ENCODE data around the gene ITGA7.

Gene ITGA7

DNA sequence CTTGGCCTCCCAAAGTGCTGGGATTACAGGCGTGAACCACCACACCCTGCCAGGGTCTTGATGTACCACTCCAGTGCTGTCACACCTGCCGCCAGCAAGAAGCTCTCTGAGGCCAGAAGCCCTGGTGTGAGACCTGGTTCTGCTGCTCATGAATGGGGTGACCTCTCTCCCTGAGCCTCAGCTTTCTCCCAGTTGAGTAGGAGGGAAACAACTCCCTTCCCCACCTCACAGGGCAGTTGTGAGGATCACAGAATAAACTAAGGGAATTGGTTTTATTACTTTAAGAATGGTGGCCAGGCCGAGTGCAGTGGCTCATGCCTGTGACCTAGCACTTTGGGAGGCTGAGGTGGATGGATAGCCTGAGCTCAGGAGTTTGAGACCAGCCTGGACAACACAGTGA, 26.9 kb upstream of the ITGA7 start:
- DNase-seq = no peak

DNA sequence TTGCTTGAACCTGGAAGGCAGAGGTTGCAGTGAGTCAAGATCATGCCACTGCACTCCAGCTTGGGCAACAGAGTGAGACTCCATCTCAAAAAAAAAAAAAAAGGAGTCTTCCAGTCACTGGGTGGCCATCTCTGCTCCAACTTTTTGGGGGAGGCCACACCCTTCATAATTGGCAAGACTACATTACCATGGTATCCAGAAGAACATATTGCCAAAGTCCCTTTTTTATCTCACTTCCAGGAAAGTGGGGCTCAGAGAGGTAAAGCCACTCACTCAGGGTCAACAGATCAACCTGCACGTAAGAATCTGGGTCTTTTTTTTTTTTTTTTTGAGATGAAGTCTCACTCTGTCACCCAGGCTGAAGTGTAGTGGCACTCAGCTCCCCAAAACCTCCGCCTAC, 26.2 kb upstream of the ITGA7 start:
- DNase-seq = peak; percentile 75

DNA sequence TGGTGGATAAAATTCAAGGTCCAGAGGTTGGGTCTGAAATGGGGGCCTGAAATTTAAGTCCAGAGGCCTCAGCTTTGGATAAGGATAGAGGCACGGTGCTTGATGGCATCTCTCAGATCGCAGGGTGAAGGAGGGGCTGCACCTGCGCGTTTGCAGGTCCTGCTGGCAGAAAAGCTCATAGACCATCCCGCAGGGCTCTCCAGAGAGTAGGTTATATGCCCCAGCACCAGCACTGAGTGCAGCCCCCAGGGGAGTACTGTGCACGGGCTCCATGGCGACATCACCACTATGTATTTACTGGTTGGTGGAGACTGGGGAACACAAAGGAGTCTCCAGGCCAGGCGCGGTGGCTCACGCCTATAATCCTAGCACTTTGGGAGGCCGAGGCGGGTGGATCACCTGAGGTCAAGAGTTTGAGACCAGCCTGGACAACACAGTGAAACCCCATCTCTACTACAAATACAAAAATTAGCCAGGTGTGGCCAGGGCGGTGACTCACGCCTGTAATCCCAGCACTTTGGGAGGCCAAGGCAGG, 25.4 kb upstream of the ITGA7 start:
- no peak for DNase-seq

GRCh38 chr12:55732288-55732687, 24.6 kb upstream of the ITGA7 start:
- no peak for DNase-seq

DNA sequence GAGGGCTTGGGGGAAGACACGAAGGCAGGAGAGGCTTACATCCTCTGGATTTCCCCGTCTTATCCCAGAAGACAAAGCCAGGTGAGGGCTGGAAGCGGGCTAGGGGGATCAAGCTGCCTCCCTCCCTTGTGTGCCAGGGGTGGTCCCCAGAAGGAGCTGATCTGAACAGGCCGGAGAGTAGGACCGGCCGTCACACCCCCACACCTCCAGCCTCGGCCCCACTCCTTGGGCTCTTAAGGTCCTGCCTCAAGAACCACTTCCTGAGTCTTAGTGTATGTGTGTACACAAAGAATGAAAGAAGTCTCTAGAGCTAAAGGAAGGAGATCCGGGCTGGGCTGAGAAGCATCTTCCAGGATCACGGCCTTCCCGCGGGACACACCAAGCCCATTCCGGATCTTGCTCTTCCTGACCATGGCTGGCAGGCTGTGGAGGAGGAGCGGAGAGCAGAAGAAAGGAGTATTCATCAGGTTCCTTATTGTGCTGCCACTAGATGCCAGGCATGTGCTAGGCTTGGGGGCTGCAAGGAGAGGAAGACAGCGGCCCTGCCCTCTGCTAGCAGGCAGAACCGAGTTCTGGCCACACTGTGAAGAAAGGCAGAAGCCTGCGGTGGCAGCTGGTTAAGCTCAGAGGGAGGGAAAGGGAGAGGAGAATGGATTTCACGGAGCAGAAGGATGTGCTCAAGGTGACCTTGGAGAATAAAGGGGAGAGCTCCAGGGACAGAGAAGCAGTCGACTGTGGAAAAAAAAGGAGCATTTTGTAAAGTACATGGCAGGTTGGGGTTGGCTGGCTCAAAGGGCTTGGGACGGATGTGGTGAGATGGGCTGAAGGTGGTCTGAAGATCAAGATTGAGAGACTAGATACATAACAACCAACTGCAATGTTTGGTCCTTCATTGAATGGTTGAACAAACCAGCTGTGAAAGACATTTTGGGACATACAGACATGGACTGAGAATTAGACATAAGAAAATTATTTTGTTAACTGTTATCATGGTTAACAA, 22.4 kb upstream of the ITGA7 start:
- peak; percentile 71 for DNase-seq

DNA sequence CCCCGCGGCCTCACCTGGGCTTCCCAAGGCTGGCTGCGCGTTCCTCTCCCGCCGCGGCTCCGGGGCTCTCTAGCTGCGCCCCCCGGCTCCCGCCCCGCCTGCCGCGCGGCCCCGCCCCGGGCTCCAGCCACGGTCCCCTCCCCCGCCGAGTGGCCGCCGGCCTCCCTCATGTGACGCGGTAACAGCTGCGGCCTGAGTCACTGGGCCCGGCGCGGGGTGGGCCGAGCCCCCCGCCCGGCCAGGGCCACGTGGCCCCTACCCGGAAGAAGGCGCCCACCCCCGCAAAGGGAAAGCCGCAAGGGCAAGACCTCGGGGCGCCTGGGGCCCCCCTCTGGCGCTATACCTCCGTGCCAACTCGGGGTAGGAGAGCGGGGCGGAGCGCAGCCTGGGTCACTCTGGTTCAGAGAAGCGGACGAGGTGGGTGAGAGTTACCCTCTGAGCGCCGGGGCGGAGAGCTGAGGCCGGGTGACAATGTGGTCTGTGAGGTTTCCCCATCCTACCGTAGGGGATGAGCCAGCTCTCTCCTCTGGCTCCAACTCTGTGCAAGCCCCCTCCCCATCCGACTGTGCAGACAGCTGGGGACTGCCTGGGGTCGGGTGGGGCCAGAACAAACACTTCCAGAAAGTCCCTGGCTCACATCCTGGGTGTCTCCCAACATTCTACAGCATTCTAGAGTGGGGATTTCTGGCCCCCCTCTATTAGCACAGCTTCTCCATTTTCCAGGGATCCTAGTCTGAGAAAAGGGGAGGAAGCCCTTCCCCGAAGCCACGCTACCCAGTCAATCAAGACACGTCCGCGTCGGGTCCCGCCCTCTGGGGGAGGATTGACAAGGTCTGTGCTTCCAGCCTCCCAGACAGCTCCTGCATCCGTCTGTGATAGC, 21.5 kb upstream of the ITGA7 start, which contains the start of gene CD63:
CD63 (minus strand) TSS at position 71 of the 880 bp plus-strand sequence. CDS start 668 bp downstream, outside the sequence.
- DNase-seq = peak; percentile 90

DNA sequence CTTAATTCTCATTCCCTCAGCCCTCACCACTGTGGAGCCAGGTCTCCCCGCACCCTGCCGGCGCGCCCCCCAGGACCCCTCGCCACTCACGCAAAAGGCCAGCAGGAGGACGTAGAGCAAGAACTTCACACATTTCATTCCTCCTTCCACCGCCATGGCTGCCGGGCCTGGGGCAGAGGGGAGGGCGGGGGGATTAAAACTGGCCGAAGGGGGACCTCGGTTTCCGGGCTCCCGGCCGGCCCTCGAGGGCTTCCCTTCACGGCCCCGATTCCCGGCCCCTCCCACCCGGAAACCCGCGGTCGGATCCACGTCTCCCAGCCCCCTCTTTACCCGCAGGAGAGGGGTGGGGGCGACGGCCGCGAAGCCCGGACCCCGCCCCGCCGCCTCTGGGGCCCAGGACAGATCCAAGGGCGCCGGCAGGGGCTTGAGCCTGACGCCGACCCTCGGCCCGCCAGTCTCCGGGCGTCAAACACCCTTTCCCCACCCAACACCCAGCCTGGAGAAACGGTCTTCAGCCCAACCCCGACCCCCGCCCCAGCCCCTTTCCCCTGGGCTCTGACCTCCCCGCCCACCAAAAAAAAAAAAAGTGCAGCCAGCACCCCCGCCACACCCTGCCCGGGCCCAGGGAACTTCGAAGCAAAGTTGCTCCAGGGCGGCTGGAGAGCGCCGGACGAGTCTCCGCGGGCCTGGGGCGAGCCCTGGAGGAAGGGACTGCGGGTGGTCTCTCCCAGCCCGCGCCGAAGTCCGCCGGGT, 20.7 kb upstream of the ITGA7 start:
- DNase-seq = peak; percentile 17

GRCh38 chr12:55727643-55728185, 20.0 kb upstream of the ITGA7 start:
- peak; percentile 57 for DNase-seq

DNA sequence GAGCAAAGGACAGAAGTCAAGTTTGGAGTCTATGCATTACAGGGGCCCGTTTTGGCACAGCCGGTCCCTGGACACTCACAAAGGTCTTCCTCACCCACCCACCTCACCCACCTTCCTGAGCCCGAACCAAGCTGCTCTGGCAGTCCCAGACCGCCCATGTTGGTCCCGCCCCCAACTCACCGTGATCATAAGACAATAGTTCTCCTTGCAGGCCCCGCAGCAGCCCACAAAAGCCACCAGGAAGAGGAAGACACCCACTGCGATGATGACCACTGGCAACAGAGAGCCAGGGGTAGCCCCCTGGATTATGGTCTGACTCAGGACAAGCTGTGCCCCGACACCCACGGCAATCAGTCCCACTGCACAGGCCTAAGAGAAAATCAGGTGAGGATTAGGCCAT, 19.3 kb upstream of the ITGA7 start:
- DNase-seq = no peak

GRCh38 chr12:55725556-55725955, 17.9 kb upstream of the ITGA7 start:
- no peak for DNase-seq

- DNase-seq = no peak
Measured at GRCh38 chr12:55724940-55725309, 17.2 kb upstream of the ITGA7 start.

DNA sequence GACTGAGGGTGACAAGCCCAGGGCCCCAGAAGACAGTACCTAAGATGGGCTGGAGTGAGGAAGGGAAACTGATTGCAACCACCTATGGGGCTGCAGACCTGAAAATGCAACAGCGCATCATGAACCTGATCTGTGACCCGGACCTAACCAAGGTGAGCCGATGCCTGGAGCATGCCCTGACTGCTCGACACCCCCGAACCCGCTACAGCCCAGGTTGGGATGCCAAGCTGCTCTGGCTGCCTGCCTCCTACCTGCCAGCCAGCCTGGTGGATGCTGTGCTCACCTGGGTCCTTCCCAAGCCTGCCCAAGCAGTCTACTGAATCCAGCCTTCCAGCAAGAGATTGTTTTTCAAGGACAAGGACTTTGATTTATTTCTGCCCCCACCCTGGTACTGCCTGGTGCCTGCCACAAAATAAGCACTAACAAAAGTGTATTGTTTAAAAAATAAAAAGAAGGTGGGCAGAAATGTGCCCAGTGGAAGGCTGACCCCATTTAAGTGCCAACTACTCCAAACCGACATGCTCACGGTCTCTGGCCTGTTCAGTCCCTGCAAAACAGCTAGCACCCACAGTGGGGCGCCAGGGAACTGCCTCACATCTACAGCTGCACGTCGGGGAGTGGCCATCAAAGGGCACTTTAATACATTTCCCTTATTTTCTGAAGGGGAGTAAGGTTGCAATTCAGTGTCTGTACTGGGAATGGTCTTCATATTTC, 16.7 kb upstream of the ITGA7 start:
- peak; percentile 82 for DNase-seq

DNA sequence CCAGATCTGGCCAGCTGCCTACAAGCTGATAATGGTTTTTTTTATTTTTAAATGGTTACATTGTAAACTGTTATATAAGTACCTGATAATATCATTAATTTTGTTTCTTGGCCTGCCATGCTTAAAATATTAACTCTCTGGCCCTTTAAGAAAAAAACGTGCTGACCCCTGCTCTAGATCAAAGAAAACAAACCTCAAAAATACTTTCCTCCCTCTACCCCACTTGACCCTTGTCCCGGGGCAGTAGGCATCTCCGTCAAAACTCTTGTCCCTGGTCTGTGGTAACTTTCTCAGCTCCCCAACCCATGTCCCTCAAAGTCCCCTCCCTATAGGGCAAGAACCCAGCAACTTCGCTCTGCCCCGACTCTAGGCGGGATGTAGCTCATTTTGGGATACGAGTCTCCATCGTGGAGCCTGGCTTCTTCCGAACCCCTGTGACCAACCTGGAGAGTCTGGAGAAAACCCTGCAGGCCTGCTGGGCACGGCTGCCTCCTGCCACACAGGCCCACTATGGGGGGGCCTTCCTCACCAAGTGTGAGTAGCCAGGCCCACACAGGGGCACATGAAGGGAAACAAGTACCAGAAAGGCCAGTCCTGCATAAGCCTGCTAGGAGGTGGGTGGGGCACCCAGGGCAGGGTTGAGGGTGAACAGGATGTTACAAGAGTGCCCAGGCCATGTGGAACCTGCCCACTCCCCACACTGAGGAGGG, 16.0 kb upstream of the ITGA7 start:
- no peak for DNase-seq

DNA sequence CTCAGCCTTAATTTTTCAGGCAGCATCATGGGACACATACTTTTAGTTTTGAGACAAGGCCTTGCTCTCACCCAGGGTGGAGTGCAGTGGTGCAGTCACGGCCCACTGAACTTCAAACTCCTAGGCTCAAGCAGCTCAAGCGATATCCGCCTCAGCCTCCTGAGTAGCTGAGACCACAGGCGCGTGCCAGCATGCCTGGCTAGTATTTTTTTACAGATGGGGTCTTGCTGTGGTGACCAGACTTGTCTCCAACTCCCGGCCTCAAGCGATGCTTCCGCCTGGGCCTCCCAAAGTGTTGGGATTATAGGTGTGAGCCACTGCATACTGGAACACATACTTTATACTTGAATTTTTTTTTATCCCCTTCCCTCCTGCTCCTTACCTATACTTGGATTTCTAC, 15.2 kb upstream of the ITGA7 start:
- DNase-seq = no peak

DNA sequence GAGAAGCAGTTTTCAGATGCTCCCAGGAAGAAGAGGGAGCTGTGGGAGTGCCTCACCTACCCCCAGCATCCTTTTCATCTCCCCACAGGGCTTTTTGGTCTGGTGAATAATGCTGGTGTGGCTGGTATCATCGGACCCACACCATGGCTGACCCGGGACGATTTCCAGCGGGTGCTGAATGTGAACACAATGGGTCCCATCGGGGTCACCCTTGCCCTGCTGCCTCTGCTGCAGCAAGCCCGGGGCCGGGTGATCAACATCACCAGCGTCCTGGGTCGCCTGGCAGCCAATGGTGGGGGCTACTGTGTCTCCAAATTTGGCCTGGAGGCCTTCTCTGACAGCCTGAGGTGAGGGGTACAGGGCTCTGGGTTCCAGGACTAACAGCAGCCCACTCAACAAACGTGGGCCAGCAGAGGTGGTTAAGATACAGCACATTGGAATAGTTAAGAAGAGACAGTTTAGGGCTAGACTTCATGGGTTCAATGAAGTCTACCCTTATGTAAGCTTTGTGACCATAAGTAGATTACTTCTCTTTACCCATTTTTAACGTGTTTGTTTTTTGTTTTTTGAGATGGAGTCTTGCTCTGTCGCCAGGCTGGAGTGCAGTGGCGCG, 14.0 kb upstream of the ITGA7 start:
- no peak for DNase-seq

DNA sequence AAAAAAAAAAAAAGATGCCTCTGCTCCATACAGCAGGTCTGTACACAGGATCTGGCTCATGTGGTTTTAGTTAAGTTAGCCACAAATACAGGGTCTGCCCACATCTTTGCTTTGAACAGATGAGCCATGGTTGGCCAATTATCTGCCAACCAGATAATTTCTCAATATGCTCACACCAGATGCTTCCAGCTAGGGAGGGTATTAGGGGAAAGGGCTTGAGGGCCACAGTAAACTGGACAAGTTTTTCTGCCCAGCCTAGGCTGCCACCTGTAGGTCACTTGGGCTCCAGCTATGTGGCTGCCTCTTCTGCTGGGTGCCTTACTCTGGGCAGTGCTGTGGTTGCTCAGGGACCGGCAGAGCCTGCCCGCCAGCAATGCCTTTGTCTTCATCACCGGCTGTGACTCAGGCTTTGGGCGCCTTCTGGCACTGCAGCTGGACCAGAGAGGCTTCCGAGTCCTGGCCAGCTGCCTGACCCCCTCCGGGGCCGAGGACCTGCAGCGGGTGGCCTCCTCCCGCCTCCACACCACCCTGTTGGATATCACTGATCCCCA, 13.3 kb upstream of the ITGA7 start:
- DNase-seq = peak; percentile 55

DNA sequence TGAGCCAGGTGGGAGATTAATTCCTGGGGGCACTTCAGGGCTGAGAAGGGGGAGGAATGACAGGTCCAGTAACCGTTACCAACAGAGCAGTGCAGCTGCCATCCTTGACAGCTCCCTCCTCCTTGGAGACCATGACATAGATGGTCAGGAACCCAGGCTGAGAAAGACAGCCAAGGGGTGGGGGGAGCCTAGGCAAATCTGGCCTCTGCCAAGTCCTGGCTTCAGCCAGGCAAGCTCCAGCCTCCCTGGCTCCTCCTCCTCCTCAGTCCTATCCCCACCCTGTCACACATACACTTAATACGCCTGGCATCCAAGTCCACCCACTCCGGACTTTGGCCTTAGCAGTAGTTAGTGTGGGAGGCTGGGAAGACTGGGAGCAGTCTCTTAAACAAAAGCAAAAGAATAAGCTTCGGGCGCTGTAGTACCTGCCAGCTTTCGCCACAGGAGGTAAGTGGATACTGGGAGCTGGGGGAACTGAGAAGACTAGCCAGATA, 12.4 kb upstream of the ITGA7 start, which contains the start of gene RDH5:
RDH5 (plus strand) TSS at position 323 of the 494 bp plus-strand sequence. CDS start 792 bp downstream, outside the sequence.
- DNase-seq = no peak

DNA sequence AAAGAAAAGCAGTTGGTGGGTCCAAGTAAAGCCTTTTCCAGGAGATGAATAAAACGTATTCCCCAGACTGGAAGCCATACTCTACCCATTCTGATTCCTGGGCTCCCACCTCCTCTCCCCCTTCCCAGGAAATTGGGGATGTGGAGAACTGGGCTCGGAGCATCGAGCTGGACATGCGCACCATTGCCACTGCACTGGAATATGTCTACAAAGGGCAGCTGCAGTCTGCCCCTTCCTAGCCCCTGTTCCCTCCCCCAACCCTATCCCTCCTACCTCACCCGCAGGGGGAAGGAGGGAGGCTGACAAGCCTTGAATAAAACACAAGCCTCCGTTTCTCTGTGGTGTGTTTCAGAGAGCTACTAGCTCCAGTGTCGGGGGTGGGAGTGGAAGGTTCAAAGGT, 11.7 kb upstream of the ITGA7 start:
- DNase-seq = no peak

DNA sequence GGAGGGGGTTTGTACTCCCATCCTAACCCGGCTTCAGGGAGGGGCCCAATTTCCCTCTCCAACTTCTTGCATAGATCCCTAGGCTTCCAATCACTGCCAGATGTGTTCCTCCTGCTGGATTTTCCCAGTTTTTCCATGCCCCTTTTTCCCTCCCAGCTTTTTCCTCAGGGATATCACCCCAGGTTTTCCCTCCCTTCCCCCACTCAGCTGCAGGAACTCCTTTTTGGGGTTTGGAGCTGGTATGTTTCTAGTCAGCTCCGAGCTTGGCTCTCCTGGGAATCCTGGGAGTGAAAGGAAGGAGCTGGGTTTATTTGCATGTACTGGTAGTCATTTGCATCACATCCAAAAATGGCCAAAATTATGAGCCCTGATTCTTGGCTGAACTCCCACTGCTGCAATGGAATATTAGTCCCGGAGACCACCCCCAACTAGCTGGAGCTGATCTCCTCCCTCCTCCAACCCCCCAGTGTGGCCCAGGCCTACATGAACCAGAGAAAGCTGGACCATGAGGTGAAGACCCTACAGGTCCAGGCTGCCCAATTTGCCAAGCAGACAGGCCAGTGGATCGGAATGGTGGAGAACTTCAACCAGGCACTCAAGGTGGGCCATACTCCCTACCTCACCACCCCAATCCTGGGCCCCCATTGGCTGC, 11.0 kb upstream of the ITGA7 start:
- DNase-seq = no peak

Measured in hematopoietic multipotent progenitor cell treated with erythropoietin and hydrocortisone succinate and interleukin-3 and kit ligand, for 8 days (in vitro differentiated cells).